GM19468 (cell line): ENCODE results near the gene GPR183.

Experiments used
- ATAC-seq: cut with Tn5 transposase; IDR thresholded peaks from one replicate; pipeline ENCODE4 v1.9.1; 2021; ENCODE audit warnings: mild to moderate bottlenecking, moderate library complexity, moderate number of reproducible peaks; ENCODE audit not compliant: unreplicated experiment; ENCODE audit errors: extremely low read depth

GPR183 gene

GRCh38 chr13:99314640-99315176 lies 7.5 kb upstream of the GPR183 start:
- ATAC-seq, result no peak

- no peak for ATAC-seq
Measured at GRCh38 chr13:99313941-99314340, 6.7 kb upstream of the GPR183 start.

- no peak for ATAC-seq
Measured at GRCh38 chr13:99313501-99313900, 6.3 kb upstream of the GPR183 start.

GRCh38 chr13:99312493-99312883 lies 5.3 kb upstream of the GPR183 start:
- no peak for ATAC-seq

GRCh38 chr13:99311748-99312492 lies 4.7 kb upstream of the GPR183 start:
- no peak for ATAC-seq

- ATAC-seq, result no peak
Measured at GRCh38 chr13:99311137-99311536, 3.9 kb upstream of the GPR183 start.

GRCh38 chr13:99310382-99311031 lies 3.3 kb upstream of the GPR183 start:
- ATAC-seq, result no peak

- ATAC-seq, result no peak
Measured at GRCh38 chr13:99308471-99309087, 1.4 kb upstream of the GPR183 start.

- no peak for ATAC-seq
Measured at GRCh38 chr13:99307648-99308339, 595 bp upstream of the GPR183 start.

- no peak for ATAC-seq
Measured at GRCh38 chr13:99305566-99305965, 1.6 kb downstream of the GPR183 start.

- no peak for ATAC-seq
Measured at GRCh38 chr13:99305158-99305557, 2.0 kb downstream of the GPR183 start.

GRCh38 chr13:99304541-99304940 lies 2.7 kb downstream of the GPR183 start:
- ATAC-seq, result no peak

- no peak for ATAC-seq
Measured at GRCh38 chr13:99303863-99304521, 3.2 kb downstream of the GPR183 start.

GRCh38 chr13:99302637-99303505 lies 4.3 kb downstream of the GPR183 start:
- no peak for ATAC-seq

- no peak for ATAC-seq
Measured at GRCh38 chr13:99301913-99302636, 5.1 kb downstream of the GPR183 start.

GRCh38 chr13:99301056-99301838 lies 6.0 kb downstream of the GPR183 start:
- ATAC-seq, result no peak

- no peak for ATAC-seq
Measured at GRCh38 chr13:99299920-99300341, 7.3 kb downstream of the GPR183 start.
